Activated T-cell treated with anti-CD3 and anti-CD28 coated beads for 4 hours (primary cell): ENCODE results near the gene MFSD1.
"Not testable (repeated sequence)": the region's sequence is repeated elsewhere in the genome, so short reads cannot be mapped to it uniquely, and the experiment has no call there.

Experiments used
- DNase-seq: peaks from one replicate; pipeline ENCODE4 v3.0.0-alpha.2; 2020

The MFSD1 gene

DNA sequence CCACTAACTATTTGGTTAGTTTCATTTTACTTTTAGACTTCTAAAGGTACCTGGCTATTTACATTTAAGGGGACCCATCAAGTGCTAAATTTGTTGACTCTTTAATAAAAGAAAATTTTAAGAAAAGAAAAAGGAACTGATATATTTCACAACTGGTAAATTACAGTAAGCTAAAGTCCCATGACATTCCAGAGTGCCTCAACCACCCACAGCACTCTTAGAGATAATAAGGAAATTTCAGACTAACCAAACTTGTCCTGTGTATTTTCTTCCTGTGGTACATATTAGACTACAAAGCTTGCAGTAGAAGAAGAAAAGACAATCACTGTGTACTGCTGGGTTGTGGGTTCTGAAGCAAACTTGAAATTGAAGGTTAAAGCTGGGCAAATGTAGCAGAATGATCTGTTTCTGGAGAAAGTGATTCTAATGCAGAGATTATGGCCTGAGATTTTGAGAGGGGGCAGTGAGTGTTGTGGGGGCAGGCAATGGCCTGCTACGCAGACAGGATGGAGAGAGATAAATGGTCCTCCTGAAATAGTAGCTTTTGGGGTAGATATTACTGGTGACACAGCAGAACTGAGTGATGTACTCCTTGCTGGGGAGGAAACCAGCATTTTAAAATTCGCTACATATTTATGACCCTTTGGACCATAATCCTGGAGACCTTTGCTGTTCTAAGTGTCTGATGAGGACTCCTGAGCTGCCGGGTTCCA is 24.5 kb upstream of the MFSD1 start:
- no peak for DNase-seq

- DNase-seq = no peak
Measured at GRCh38 chr3:158780766-158781165, 21.1 kb upstream of the MFSD1 start.

DNA sequence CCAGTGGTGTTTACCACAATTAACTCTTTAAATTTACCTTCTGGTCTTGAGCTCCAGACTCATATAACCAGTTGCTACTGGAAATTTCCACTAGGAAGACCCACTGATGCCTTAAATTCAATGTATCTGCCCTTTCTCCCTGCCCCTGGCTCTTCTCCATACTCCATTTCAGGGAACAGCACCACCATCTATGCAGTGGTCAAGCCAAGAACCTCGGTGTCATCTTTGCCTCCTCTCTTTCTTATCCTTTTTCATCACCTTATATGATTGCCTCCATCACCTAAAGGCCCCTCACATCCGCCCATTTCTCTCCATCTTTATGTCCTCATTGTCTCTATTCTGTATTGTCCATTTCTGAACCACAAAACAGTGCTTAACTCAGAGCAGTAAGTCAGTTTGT is 20.7 kb upstream of the MFSD1 start:
- DNase-seq = no peak

DNA sequence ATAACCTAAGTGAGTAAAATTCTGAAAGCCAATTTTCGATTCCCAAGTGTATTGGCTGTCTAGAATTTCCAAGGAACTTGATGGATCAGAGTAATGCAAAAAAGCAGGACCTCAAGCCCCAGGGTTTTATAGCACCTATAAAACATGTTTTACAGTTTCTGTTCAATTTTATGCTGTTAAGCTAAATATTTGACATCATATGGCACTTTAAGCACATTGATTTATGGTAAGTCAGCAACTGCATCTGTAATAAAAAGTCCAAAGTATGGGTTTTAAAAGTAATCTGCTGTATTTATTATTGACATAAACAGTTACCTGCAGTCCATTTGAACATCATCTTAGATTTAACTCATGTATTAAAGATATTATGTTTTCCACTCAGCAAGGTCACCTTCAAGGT is 20.0 kb upstream of the MFSD1 start:
- DNase-seq = no peak

- DNase-seq = no peak
Measured at GRCh38 chr3:158782283-158782989, 19.4 kb upstream of the MFSD1 start.

GRCh38 chr3:158783051-158783450 is 18.8 kb upstream of the MFSD1 start:
- DNase-seq = no peak

DNA sequence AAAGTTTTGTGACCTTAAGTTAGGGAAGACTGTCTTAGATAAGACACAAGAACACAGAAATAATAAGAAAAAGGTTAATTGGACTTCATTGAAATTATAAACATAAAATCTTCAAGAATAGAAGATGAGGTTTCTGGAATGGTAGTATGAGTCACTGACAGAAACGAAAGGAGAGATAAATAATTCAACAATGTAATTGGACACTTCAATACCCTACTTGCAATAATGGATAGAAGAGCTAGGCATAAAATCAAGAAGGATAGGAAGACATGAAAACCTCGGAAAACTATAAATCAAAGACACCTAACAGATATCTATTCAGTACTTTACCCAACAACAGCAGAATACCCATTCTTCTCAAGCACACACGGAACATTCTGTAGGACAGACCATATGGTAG is 15.9 kb upstream of the MFSD1 start:
- DNase-seq = no peak

GRCh38 chr3:158788446-158788845 is 13.4 kb upstream of the MFSD1 start:
- no peak for DNase-seq

GRCh38 chr3:158789592-158789991 is 12.3 kb upstream of the MFSD1 start:
- no peak for DNase-seq

DNA sequence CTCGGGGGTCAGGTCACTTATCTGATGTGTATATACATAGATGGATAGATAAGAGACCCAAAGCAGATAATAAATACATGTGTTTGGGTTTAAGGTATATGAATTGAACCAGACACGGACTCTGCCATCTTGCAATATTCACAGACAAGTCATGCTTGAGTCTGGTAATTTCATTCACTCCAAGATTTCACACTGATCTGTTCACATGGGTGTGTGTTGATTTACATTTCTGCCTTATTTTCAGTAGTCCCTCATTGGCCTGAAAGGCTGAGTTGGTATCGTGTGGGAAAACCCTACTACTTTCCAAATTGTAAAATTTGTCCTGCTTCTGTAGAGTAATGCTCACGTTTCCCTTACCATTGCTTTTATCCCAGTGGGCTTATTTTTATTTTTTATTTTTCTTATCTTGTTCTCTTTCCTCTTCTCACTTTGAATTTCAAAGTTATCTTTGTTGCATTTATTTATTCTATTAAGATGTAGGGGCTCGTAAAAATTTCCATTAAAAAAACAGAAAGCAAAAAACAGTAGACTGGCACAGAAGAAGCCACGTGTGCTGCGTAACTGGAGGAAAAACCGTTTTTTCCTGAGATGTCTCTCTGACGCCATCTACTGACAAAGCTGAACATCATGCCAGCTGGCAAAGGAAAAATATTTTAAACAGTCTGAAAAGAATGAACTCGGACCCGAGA is 10.8 kb upstream of the MFSD1 start:
- DNase-seq = peak; percentile 7

- not testable (repeated sequence) for DNase-seq
Measured at GRCh38 chr3:158791590-158791920, 10.3 kb upstream of the MFSD1 start.

DNA sequence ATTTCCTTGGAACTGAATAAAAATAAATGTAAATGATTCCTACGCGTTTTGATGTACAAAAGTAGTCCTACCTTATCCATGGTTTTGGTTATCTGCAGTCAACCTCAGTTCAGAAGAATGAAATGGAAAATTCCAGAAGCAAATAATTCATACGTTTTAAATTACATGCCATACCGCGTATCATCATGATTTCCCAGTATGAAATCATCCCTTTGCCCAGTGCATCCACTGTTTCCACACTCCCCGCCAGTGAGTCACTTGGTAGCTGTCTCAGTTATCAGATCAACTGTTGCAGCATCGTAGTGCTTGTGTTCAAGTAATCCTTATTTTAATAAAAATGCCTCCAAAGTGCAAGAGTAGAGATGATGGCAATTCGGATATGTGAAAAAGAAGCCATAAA is 9.1 kb upstream of the MFSD1 start:
- DNase-seq = no peak

GRCh38 chr3:158794206-158794605 is 7.6 kb upstream of the MFSD1 start:
- no peak for DNase-seq

DNA sequence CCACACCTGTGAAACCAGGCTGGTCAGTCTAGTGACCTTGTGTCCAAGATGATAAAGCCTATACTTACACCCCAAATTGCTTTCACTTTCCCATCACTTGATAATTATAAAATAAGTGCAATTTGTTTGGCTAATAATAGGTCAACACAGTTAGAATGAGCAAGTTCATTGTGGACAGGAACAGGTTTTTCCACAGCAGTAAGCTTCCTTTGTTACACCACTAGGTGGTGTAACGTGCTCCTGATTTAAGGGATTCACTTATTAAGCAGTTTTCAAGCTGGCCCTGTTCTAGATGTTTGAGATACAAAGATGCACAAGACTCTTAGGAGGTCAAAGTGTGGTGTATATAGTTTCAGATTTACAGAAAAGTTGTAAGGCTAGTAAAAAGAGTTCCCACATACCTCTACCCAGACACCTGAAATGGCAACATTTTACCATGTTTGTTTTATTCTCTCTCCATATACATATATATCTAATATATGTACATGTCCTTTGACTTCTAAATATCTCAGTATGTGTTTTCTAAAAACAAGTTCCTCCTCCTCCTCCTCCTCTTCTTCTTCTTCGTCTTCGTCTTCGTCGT is 6.8 kb upstream of the MFSD1 start:
- no peak for DNase-seq

DNA sequence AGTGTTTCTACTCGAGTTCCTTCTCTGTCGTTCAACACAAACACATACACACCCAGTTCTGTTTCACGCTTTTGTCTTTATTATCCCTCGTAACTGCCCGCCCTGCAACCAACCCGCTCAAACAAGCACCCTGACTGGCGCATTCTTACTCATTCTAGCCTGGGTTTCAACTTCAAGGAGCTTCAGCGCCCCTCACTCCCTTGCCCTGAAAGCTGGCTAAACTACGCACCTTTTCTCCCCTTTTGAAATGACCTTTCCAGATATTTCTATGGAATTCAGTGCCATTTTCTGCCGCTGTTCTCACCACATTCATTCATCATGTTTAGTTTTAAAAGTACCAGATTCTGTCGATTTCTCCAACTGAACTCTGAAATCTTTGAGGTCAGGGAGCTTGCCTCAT is 653 bp upstream of the MFSD1 start:
- DNase-seq = no peak

DNA sequence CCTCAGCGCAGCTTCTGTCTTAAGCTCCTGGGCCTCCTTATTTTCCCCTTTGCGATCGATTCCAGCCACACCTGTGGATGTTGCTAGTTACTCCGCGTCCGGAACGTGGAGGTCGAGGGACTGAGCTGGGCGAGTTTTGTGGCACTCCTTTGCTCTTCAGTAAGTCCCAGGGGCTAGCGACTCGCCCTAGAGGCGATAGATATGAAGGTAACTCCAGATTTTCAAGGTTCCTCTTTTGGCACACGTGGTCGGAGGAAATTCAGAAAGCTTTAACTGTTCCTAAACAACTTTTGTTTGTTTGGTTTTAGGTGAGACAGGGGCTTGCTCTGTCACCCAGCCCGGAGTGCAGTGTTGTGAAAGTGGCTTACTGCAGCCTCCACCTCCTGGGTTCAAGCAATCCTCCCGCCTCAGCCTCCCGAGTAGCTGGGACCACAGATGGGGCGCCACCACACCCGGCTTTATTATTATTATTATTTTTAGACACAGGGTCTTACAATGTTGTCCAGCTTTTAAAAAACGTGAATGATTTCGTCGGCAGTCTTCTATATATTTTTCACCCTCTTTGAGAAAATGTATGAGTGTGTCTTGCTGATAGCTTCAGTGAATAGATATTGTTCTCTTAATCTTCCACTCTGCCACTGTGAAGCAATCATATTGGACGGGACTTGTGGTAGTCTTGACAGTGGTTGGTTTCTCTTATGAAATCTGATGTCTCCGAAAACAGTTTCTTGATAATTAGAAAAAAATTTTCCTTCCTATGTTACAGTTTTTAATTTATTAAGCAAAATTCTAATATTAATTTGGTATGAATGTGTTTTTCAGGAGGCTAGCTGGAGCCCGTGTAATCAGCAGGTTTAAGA is 785 bp downstream of the MFSD1 start:
- no peak for DNase-seq

GRCh38 chr3:158804441-158804840 is 2.6 kb downstream of the MFSD1 start:
- DNase-seq = no peak

- no peak for DNase-seq
Measured at GRCh38 chr3:158808697-158809096, 6.8 kb downstream of the MFSD1 start.

DNA sequence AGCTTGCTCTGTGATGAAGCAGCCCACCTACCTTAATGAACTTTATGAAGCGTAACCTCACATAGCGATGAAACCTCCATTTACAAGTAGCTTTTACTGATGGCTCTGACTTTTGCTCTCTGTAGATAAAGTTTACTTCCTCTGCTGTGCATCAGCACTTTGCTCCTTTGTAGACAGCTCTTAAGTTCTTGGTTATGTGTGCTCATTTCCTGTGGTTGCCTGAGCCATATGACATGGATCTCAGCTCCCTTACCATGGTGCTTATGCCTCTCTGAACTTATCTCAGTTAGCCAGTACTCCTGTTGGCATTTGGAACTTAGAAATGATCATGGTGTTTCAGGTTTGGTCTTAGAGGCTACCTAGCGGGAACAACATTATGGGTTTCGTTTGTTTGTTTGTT is 7.8 kb downstream of the MFSD1 start:
- no peak for DNase-seq

DNA sequence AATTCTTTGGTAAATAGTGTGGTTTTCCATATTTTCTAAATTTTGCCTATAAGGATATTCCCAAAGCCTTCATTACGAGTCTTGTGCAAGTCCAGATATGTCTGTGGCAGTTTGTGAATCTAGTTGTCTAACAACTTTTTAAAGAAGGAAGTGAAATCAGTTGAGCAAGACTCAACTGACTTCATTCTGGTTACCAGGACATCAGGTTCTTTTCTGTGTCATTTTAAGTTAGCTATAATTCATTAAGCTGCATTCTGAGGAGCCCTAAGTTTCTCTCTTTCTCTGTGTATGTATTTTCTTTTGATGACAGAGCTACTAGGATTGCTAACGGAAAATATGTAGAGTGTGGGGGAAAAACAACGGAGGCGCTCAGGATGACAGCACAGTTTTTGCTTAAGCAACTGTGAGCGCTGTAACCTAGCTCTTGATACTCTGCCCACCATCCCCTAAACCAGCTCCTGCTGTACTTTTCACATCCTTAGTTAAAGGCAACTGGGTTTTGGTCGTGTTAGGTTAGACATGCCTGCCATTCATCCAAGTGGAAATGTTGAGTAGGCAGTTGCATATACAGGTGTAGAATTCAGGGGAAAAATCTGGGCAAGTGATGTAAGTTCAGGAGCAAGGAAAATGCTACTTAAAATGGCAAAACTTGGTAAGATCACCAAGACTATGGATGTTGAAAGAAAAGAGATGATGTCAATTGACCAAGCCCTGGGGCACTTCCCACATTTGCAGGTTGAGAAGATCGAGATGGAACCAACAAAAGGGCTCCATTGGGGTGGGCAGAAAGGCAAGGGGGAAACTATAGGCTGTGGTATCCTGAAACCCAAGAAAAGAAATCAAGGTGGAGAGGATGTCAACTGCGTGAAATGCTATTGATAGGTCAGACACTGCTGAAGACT is 9.2 kb downstream of the MFSD1 start:
- DNase-seq = no peak

- DNase-seq = no peak
Measured at GRCh38 chr3:158819282-158819681, 17.4 kb downstream of the MFSD1 start.

GRCh38 chr3:158820521-158820920 is 18.7 kb downstream of the MFSD1 start:
- DNase-seq = no peak
